ENCODE results near the gene CCNJL. TPM values are rescaled to one million over a fixed set of nuclear protein-coding genes. Genes with fewer than 3 reads are reported as not detected.

Gene CCNJL
- total RNA-seq, 1 experiment from 2014 or later, result 7.0 TPM

- no peak for DNase-seq (ENCODE audit: low read depth)
These were observed 21.4 kb upstream of the CCNJL start for GRCh38 chr5:160333721-160334120.

GRCh38 chr5:160330212-160330611 lies 17.8 kb upstream of the CCNJL start:
- peak; percentile 37 for DNase-seq (ENCODE audit: low read depth)

GRCh38 chr5:160327818-160328217 lies 15.5 kb upstream of the CCNJL start:
- DNase-seq (ENCODE audit: low read depth), result no peak

- DNase-seq (ENCODE audit: low read depth), result no peak
These were observed 14.6 kb upstream of the CCNJL start for GRCh38 chr5:160326981-160327380.

- DNase-seq (ENCODE audit: low read depth), result no peak
These were observed 13.4 kb upstream of the CCNJL start for GRCh38 chr5:160325716-160326115.

GRCh38 chr5:160324886-160325285 lies 12.5 kb upstream of the CCNJL start:
- no peak for DNase-seq (ENCODE audit: low read depth)

DNA sequence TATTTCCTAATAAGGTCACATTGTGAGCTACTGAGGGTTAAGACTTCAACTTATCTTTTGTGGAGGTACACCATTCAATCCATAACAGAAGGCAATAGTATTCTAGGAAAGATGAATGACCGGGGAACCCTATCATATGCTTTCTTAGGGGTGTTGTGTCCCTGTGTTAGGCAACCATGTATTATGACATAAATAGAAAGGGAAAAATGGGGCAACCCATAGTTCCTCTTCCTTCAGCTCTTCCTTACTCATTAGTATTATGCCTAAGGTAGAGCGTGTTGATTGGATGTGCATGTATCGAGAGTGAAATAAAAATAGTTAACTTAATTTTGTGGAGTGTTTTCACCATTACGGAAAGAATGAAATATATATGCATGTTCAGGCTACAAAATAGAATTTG lies 6.0 kb upstream of the CCNJL start:
- DNase-seq (ENCODE audit: low read depth), result no peak

- no peak for DNase-seq (ENCODE audit: low read depth)
These were observed 5.1 kb upstream of the CCNJL start for GRCh38 chr5:160317434-160317833.

GRCh38 chr5:160315968-160316367 lies 3.6 kb upstream of the CCNJL start:
- DNase-seq (ENCODE audit: low read depth), result peak; percentile 85

GRCh38 chr5:160312960-160313727 lies 780 bp upstream of the CCNJL start:
- DNase-seq (ENCODE audit: low read depth), result no peak

GRCh38 chr5:160311491-160312133 lies 752 bp downstream of the CCNJL start:
- peak; percentile 33 for DNase-seq (ENCODE audit: low read depth)

GRCh38 chr5:160310552-160311295 lies 1.6 kb downstream of the CCNJL start:
- no peak for DNase-seq (ENCODE audit: low read depth)

DNA sequence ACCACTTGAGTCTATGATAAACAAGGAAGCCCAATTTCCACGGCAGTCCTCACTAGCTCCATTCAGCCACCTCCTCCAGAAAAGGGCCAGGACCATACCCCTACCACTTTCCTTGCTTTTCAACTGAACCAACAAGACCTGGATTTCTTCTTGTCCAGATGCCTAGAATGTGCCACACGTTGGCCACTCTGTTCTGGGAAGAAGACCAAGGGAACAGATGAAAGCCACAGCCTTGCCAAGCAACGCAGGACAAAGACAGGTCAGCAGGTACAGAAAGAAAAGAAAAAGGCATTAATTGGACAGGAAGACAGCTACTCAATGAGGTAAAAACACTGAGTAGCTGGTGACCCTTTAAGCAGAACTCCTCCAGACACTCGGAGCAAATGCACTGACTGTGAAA lies 2.2 kb downstream of the CCNJL start:
- no peak for DNase-seq (ENCODE audit: low read depth)

DNA sequence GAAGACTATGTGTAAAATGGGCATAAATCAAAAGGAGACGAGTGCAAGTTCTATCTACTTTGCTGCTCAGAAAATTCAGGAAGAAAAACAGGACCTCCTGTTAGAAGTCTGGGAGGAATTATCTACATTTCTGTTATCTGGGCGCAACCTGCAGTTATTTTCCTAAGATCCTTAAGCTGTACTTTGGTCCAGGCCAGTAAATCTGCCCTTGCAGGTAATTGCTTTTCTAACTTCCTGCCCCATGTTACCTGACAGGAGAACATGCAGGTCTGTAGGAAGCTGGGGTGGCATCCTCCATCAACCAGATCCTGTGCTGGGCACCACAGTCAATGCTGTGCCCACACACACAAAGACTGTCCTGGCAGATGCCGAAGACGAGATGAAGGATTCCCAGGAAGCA lies 5.7 kb downstream of the CCNJL start:
- DNase-seq (ENCODE audit: low read depth), result no peak

DNA sequence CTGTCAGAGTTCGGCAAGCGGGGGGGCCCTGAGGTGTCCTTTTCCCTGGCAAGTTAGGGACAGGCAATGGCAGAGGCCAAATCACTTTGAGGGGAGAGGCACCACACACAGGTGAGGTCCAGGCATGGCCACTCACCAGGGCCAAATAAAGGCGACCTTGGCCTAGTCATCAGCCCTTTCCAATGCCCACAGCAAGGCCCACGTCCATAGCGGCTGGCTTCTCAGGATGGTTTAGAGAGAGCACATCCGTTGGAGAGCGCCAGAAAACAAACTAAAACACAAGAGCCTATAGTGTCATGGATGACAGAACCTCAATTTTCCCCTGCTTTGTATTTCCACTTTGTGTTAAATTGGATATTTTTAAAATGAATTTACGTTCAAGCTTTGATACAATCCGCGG lies 7.0 kb downstream of the CCNJL start:
- no peak for DNase-seq (ENCODE audit: low read depth)

GRCh38 chr5:160303690-160304089 lies 8.7 kb downstream of the CCNJL start:
- no peak for DNase-seq (ENCODE audit: low read depth)

DNA sequence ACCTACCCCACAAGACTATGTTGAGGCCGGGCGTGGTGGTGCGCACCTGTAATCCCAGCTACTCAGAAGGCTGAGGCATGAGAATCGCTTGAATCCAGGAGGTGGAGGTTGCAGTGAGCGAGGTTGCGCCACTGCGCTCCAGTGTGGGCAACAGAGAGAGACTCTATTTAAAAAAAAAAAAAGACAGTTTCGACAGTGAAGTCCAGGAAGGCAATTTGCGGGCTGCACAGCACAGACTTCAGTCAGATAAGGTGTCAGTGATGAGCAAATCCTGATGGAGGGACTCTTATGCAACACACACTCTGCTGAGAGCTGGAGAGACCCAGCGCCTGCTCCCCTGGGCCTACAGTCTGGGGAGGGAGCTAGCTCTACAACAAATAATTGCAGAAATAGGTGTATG lies 14.2 kb downstream of the CCNJL start:
- no peak for DNase-seq (ENCODE audit: low read depth)

GRCh38 chr5:160297776-160298175 lies 14.6 kb downstream of the CCNJL start:
- DNase-seq (ENCODE audit: low read depth), result no peak

- no peak for DNase-seq (ENCODE audit: low read depth)
These were observed 15.4 kb downstream of the CCNJL start for GRCh38 chr5:160297004-160297403.

- DNase-seq (ENCODE audit: low read depth), result no peak
These were observed 15.9 kb downstream of the CCNJL start for GRCh38 chr5:160296496-160296895.

DNA sequence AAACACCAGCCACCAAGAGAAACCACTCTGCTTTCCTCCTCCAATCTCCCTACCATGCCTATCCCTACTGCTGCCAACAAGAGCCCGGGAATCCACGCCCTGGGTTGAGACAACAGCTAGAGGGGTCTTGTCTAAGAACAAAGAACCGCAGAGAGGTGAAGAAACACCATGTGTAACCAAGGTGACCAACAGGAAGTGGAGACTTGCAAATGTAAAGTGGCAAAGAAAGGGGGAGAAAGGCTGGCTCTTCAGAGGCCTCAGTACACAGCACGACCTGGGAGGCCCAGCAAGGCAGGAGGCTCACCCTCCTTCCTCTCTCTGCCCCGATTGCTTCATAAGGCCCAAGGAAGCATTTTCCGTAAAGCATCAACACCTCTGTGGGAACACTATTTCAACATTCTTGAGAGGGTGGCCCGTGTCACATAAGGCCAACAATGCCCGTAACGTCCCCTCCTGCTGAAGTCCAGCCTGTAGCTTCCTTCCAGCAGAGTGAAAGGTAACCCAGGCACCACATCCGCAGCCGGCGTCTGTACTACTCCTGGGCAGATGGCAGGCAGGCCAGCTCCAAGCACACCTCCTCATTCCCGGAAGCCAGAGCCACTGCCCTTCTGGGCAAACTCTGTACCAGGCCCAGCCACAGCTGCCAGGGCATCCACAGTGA lies 18.3 kb downstream of the CCNJL start:
- DNase-seq (ENCODE audit: low read depth), result no peak

GRCh38 chr5:160293386-160293785 lies 19.0 kb downstream of the CCNJL start:
- DNase-seq (ENCODE audit: low read depth), result no peak
